ENCODE results near the gene FITM1.

DNA sequence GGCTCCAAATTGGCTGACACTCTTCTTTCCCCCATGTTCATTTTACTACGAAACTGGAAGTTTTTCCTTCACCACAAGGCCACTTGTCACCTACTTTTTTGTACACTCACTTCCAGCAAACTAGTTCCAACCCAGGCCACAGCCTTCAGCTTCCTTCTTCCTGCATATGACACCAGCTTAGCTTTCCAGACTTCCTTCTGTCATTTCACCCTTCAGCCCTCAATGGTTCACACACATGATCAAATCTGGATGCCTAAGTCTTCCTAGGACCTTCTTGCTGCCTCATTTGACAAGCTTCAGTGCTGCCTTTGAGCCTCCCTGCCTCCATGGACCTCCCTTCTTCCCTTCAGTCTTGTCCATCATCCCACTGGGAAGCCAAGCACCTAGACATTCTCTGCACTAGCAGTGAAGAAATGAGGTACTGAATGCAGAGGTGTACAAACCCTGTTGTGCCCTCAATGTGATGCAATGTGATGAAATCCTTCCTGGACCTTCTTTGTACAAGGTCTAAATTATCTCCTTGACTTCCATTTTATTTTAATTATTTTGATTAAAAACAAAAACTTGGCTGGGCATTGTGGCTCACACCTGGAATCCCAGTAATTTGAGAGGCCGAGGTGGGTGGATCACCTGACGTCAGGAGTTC lies 37.1 kb downstream of the FITM1 start:
- TF ChIP-seq POLR2A (IDR thresholded peaks at IDR 0.05) (no peak), CTCF (IDR thresholded peaks at IDR 0.05) (no peak)
